GM12864 (cell line): ENCODE measurements around the gene RPH3AL.
"Not testable (repeated sequence)": the region's sequence is repeated elsewhere in the genome, so short reads cannot be mapped to it uniquely, and the experiment has no call there.

Experiments
- DNase-seq: peaks from one replicate; pipeline ENCODE4 v3.0.0-alpha.2; 2011; ENCODE audit warnings: low read depth
- H3K4me3 ChIP-seq: 2 replicates; pipeline ENCODE4 v1.5.1; 2011; ENCODE audit warnings: mild to moderate bottlenecking, low read depth, low read length, control low read depth
- TF ChIP-seq, protein P1 (sequence below): IDR thresholded peaks from 2 replicates; pipeline ENCODE4 v1.5.1; 2011; ENCODE audit warnings: low read depth, mild to moderate bottlenecking, moderate library complexity, low read length, control low read depth, inconsistent platforms; ENCODE audit errors: missing control alignments

Gene RPH3AL

DNA sequence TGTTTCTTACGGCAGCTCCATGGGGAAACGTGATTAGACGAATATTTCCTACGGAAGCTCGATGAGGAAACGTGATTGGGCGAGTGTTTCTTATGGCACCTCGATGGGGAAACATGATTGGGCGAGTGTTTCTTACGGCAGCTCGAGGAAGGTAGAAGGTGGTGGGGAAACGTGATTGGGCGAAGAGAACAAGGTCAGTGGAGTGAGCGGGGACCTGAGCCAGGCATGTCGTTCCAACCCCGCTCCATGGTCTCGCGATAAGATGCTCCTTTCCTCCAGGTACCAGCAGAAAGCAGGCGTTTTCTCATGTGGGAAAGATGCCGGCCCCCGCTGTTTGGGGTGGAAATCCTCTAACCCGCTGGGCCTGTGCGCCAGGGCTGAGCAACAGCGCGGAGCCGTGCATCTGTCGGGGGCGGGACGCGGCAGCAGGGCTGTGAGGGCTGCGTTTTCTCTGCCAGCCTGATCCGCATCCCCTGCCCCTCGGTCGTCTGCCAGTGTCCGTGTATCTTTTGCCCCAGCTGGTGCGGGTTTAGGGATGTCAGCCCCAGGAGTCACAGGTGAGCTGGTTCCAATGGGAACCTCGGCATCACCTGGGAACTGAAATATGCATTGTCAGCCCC, 145.6 kb downstream of the RPH3AL start:
- DNase-seq = no peak
- no peak overlapping the region for H3K4me3 ChIP-seq
- TF ChIP-seq, protein P1, sequence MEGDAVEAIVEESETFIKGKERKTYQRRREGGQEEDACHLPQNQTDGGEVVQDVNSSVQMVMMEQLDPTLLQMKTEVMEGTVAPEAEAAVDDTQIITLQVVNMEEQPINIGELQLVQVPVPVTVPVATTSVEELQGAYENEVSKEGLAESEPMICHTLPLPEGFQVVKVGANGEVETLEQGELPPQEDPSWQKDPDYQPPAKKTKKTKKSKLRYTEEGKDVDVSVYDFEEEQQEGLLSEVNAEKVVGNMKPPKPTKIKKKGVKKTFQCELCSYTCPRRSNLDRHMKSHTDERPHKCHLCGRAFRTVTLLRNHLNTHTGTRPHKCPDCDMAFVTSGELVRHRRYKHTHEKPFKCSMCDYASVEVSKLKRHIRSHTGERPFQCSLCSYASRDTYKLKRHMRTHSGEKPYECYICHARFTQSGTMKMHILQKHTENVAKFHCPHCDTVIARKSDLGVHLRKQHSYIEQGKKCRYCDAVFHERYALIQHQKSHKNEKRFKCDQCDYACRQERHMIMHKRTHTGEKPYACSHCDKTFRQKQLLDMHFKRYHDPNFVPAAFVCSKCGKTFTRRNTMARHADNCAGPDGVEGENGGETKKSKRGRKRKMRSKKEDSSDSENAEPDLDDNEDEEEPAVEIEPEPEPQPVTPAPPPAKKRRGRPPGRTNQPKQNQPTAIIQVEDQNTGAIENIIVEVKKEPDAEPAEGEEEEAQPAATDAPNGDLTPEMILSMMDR = no peak

DNA sequence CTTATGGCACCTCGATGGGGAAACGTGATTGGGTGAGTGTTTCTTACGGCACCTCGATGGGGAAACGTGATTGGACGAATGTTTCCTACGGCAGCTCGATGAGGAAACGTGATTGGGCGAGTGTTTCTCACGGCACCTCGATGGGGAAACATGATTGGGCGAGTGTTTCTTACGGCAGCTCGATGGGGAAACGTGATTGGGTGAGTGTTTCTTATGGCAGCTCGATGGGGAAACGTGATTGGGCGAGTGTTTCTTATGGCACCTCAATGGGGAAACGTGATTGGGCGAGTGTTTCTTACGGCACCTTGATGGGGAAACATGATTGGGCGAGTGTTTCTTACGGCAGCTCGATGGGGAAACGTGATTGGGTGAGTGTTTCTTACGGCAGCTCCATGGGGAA, 146.1 kb downstream of the RPH3AL start:
- DNase-seq, H3K4me3 ChIP-seq: not testable (repeated sequence)

DNA sequence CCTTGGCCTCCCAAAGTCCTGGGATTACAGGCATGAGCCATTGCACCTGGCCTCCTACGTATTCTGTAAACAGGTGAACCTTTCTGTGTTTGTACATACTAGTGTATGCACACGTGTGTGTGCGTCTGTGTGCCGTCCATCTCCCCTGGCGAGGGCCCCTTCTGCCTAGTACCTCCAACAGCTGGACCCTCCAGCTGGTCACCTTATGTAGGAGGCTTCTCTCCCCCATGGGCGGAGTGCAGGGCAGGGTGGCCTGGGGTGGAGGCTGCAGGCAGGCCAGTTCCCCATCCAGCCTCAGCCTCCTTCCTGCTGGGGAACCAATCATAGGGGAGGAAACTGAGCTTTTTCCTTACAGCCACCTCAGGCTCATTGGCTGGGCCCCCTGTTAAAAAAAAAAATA, 146.8 kb downstream of the RPH3AL start:
- TF ChIP-seq, protein P1 = no peak
- no peak overlapping the region for H3K4me3 ChIP-seq
- no peak for DNase-seq

DNA sequence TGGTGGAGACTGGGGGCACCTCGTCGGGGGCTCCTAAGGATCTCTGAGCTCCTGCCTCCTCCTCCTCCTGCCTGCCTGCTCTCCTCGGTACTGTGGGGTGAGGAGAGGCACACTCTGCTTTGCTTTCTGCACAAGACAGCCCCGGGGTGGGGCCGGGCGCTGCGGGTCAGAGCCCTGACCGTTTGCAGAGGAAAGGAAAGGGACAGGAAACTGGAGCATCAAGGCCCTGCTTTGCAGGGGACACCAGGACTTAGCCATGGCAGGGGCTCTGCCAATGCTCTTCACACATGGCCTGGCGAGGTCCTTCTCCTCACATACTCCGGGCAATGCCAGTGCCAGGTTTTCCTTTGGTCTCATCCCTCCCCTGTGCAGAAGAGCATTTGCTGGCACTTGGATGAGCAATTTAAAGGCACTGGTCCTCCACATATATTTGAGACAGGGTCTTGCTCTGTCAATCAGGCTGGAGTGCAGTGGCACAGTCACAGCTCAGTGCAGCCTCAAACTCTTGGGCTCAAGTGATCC, 147.4 kb downstream of the RPH3AL start:
- no peak overlapping the region for H3K4me3 ChIP-seq
- no peak for DNase-seq
- TF ChIP-seq, protein P1 = no peak

DNA sequence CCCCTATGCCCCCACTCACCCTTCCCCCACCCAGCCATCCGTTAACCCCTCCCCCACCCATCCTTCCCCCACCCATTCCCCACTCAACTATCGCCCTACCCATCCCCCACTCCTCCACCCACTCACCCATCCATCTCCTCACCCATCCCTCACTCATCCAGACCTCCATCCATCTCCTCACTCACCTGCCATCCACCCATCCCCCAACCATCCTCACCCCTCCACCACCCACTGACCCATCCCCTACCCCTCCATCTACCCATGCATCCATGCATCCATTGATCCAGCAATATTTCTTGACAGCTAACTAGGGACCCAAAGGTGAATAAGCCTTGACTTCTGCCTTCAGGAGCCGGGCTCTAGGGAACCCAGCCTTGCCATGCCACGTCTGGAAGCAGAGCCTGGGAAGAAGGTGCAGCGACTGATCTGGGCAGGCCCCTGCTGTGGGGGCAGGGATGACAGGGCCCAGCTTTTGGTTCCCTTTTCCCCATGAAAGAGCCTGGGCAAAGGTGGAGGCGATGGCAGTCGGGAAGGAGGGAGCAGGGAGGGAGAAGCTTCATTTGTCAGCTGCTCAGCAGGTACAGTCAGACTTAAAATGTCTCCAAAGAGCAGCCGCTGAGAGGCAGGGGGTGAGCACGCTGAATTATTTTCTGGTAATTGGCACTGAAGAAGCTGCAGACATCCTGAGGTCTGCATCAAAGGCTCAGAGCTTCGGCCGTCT, 148.0 kb downstream of the RPH3AL start:
- DNase-seq = no peak
- no peak overlapping the region for H3K4me3 ChIP-seq
- TF ChIP-seq, protein P1 = no peak

DNA sequence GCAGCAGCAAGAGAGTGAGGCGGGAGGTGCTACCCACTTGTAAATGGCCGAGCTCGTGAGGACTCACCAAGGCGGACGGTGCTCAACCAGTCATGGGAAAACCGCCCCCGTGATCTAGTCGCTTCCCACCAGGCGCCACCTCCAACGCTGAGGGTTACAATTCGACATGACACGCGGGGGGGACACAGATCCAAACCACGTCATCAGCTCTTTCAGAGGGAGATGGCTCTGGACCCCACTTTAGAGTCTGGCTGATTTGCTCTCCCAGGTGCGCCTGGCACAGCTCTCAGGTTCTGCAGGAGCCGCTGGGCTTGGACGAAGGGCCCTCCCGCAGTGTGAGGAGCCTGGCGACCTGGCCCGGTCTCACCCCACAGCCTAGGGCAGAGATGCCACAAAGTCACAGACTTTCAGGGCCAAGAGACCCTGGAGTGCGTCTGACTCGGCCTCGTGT, 150.1 kb downstream of the RPH3AL start:
- DNase-seq = no peak
- TF ChIP-seq, protein P1 = no peak
- H3K4me3 ChIP-seq = no peak overlapping the region

DNA sequence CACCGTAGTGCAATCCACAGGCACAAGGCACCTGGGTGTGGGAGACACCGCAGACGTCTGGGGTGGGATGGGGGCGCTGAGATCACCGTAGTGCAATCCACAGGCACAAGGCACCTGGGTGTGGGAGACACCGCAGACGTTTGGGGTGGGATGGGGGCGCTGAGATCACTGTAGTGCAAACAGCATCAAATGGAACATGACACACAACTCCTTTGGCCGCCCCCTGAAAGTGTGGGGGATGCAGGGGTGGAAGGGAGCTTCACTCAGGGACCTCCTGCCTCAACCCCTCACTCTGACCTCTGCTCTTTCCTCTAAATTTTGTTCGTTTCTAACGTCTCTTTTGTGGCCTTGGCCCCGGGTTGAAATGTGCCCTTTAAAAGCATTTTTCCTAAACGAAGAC, 150.9 kb downstream of the RPH3AL start:
- H3K4me3 ChIP-seq, DNase-seq: not testable (repeated sequence)

DNA sequence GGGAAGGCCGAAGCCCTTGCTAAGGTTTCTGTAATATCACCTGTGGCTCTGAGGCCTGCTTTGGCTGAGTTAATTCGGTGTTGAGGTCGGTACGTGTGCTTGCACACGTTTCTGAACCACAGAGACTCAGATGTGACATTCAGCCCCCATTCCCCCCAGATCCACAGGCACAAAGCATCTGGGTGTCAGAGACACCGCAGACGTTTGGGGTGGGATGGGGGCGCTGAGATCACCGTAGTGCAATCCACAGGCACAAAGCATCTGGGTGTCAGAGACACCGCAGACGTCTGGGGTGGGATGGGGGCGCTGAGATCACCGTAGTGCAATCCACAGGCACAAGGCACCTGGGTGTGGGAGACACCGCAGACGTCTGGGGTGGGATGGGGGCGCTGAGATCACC, 151.3 kb downstream of the RPH3AL start:
- not testable (repeated sequence) for DNase-seq, H3K4me3 ChIP-seq
